Stimulated activated CD4-positive, alpha-beta T cell treated with anti-CD3 and anti-CD28 coated beads, Interleukin-2, amount 100 ng/mL, for 4 hours (primary cell): ENCODE measurements around the gene PTCD1.
A peak's percentile ranks its signal among the peaks of the same experiment; 100 is the strongest.
"Not testable (repeated sequence)": the region's sequence is repeated elsewhere in the genome, so short reads cannot be mapped to it uniquely, and the experiment has no call there.

Experiments
- DNase-seq: peaks from one replicate; pipeline ENCODE4 v3.0.0-alpha.2; 2020; ENCODE audit warnings: low read depth

Gene PTCD1

DNA sequence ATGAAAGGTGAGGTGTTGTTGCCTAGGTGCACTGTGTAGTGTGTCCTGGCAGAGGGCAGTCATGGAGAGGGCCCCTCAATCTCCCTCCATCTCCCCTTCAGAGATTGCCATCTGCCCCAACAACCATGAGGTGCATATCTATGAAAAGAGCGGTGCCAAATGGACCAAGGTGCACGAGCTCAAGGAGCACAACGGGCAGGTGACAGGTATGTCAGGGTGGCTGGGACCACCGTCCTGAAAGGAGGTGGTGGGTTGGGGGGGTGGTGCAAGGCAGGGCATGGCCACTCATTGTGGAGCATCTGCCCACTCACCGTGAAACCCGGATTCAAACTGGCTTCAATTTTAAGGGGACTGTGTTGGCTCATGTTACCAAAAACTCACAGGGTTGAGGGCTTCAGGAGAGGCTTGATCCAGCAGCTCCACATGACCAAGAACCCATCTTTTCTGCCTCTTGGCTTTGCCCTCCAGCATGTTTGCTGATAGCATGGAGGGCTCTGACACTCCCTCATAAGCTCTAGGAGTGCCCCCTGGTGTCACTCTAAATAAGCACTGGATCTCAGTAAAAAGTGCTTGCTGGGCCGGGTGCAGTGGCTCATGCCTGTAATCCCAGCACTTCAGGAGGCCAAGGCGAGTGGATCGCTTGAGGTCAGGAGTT lies 51.9 kb downstream of the PTCD1 start:
- no peak for DNase-seq

DNA sequence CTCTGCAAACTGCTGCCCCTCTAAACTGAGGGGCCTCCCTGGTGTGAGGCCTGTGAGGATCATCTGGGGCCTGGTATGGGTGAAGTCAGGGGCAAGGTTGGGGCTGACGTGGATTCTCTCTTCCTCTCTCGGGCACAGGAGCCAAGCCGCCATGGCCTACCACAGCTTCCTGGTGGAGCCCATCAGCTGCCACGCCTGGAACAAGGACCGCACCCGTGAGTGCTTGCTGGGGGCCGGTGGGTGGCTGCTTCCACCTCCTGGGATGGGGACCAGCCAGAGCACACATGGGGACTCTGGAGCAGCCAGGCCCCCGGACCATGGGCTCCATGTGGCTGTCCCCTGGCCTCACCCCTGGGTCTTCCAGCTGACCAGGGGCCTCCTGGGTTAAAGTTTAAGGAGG lies 53.0 kb downstream of the PTCD1 start:
- DNase-seq: no peak

DNA sequence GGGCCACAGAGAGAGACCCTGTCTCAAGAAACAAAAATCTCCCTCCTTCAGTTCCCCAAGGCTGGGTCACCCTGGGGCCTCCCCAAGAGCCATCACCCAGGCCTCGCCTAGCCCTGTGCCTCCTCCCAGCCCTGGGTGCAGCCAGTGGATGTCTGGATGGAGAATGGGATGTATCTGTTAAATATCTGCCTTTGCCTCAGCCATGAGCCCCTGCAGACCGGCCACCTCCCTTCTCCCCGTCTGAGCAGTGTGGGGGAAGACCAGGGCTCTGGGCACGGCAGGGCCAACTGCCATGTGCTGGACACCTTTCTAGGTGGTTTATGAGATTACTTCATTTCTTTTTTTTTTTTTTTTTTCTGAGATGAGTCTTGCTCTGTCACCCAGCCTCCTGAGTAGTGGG lies 54.1 kb downstream of the PTCD1 start:
- no peak for DNase-seq

DNA sequence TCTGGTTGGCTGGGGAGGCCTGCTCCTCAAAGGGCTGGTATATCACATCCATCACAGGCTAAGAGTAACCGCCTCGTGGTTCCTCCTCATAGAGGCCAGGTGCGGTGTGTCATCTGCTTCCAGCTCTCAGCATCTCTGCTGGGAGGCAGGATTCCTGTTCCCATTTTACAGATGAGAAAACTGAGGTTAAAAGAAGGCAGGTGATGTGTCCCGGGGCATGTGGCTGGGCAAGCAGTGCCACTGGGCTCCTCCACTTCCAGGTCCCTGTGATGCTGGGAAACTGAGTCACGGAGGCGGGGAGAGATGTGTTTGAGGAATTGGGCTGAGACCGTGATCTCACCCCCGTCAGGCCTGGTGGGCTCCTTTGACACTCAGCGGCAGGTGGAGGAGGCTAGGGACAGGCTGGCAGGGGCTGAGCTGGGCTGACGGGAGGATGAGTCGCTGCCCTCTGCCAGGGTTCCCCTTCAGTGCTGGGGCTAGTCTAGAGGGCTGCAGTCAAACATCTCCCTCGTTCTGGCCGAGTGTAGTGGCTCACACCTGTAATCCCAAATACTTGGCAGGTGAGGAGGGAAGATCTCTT lies 54.7 kb downstream of the PTCD1 start:
- DNase-seq: no peak

DNA sequence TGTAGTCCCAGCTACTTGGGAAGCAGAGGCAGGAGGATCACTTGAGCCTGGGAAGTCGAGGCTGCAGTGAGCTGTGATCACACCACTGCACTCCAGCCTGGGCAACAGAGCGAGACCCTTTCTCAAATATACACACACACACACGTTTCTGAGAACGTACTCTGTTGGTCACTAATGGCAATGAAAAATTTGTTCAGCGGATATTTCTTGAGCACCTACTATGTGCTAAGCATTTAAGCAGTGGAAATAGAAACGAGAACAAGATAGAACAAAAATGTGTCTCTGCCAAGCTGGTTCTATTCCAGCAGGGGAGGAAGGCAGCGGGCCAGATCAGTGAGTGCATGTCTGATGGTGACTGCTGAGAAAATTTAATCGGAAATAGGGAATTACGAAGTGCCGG lies 55.4 kb downstream of the PTCD1 start:
- DNase-seq: no peak

DNA sequence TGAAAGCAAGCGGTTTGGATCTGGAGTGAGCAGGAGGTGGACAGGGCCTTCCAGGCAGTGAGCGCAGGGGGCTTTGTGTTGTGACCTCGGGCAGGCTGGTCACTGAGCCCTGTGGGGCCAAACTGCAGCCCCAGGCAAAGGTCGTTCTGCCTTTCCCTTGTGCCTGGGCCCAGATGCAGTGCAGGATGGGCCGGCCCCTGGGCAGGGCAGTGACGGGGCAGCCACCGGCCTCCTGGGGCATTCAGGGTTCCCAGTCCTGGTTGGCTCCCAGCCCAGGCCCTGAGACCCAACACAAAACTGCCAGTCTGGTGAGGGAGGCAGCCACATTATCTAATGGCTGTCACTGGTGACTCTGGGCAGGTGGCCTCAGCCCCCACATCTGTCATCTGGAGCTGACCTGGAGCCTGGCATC lies 56.9 kb downstream of the PTCD1 start:
- DNase-seq: no peak

DNA sequence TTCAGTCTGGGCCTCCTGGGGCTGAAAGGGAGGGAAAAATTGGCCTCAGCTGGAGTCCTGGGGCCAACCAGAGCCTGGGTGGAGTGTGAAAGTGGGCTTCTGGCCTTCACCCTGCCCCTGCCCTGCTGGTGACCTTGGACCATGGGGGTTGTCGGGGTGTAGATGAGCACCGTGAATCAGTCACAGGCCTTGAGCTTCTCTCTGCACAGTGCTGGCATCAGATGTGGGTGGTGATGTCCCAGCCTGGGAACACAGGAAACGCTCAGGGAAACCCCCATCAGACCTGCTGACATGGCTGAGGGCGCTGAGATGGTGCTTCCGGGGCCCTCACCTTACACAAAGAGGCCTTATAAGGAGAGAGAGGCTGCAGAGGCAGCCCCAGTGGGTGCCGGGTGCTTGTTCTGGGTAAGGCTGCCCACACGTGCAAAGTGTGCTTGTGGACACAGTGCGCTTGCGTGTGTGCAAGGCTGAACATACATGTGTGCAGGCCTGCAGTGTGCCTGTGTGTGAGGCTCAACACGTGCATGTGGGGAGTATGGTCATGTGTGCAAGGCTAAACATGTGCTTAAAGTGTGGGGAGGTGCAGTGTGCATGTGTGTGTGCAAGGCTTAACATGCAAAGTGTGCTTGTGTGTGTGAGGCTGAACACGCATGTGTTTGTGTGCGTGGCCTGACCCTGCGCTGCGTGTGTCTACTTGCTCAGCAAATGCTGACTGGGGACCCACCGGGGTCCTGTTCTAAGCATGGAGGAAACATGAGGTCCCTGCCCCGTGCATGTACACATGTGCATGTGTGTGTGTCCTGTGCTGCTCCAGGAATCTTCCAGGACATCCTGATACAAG lies 57.6 kb downstream of the PTCD1 start:
- DNase-seq: peak; percentile 88

DNA sequence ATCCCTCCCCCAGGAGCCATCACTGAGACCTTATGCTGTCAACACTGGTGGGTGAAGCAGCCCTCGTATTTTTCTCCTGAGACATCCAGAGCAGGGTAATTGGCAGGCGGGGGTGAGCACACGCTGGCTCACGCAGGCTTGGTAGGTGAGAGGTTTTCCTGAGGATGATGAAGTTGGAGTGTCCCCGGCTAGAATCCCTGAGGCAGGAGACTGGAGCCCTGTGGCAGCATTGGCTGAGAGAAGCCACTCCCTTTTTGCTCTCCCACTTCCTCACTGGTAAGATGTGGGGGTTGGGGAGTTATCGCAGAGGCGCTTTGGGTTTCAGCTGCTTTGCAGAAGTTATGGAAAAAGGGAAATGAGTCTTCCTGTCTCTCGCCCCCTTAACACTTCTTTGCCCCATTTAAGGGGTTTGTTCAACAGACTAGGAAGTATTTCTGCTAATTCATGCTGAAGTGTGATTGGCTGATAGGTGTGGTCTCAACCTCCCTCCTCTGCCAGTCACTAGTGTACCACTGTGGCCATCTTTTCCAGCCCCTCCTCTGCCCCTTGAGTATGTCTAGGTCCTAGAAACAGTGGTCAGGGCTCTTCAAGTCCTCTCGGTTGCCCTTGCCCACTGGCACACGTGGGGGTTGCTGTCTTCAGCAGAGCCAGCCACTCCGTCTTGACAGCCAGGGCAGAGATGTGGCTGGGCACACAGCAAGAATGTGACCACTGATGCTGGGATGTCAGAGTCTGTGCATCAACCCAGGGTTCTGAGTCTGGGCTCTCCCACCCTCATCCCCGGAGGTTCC lies 58.4 kb downstream of the PTCD1 start:
- no peak for DNase-seq

DNA sequence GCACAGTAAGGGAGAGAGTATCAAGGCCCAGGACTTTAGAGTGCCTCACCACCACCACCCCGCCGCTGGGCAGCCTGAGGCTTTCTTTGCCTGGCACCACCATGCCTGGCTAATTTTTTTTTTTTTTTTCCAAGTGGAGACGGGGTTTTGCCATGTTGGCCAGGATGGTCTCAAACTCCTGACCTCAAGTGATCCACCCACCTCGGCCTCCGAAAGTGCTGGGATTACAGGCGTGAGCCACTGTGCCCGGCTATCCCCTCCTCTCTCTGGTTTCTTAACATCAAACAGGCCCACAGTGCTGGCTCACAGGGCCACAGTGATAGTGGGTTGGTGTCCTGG lies 58.9 kb downstream of the PTCD1 start:
- DNase-seq: not testable (repeated sequence)

DNA sequence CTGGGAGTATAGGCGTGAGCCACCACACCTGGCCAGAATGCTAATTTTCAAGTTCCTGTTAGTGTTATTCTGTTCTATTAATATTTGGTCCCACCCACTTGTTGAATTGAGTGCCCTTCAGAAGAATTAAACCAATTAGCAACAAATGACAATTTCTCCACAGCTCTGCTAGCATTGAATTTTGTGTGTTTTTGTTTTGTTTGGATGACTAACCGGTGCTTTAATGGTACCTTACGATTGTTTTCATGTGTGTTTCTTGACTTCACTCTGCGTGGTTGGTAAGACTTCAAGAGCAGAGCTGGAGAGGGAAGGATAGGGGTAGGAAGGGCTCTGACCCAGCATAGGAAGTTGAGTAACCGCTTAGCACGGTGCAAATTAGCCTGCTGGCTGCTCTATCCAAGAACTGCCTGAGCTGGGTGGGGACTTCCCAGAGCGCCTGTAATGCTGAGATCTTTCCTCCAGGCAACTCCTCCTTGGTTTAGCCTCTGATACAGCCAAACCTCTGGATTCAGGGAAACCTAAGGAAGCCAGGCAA lies 59.5 kb downstream of the PTCD1 start:
- no peak for DNase-seq

DNA sequence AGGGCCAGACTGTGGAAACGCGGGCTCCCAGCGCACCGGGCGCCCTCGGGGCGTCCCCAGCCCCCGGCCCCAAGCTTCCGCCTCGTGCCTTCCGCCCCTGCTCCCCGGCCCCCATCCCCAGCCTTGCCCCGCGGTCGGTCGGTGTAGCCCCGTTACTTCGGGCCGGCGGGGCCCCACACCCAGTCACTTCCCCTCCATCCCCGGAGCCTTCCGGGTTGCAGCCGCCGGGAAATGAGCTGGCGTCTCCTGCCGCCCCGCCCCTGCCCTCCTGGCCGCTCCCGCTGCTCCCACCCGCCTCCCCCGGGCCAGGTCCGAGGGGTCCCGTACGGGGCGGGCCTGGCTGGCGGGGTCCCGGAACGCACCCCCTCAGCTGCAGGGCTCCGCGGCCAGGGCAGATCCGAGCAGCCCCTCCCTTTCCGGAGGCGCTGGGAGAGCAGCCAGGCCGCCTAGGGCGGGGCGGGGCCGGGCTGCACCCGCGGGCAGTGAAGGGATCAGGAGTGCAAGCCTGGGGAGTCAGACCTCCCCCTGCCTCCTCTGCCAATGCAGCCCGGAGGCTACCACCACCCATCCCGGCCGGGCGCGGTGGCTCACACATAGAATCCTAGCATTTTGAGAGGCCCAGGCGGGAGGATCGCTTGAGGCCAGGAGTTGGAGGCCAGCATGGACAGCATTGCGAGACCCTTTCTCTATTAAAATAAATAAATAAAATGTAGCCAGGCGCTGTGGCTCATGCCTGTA lies 63.4 kb downstream of the PTCD1 start:
- no peak for DNase-seq

DNA sequence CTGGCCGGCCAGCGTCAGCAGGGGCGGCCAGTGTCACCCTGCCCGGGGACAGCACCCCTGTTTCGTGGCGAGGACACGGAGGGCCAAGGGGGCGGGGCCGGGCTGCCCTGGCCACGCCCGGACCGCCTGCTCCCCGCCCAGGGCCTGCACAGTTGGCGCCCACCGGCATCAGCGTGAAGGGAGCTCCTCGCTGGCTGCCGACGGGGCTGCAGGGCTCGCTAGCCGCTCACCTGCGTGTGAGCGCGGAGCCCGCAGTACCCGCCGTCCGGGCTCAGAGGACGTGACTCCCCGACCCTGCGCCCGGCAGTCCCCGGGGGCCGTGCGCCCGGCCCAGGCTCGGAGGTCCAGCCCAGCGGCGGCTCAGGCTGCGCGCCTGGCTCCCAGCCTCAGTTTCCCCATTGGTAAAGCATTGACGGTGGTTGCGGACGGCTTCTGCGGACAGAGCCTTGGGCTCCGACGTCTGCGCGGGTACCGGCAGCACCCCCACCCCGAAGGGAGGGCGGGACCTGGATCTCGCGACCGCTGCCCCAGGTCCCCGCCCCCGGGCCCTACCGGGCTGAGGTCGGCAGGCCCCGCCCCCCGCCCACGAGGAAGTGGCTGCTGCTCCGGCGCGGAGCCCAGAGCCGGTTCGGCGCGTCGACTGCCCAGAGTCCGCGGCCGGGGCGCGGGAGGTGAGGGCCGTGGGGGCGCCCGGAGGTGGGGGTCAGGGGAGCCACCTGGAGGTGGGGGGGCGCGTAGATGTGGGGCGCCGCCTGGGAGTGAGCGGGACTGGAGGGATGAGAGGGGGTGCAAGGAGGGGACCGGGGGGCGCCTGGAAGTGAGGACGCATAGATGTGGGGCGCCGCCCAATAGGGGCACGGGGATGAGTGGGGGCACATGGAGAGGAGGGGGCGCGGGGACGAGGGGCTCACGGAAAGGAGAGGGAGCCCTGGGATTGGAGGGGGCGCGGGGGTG lies 64.2 kb downstream of the PTCD1 start, which contains the start of gene ARPC1B:
ARPC1B (plus strand) TSS at position 620 of the 954 bp plus-strand sequence. CDS start 10,985 bp downstream, outside the sequence.
- peak; percentile 82 for DNase-seq

DNA sequence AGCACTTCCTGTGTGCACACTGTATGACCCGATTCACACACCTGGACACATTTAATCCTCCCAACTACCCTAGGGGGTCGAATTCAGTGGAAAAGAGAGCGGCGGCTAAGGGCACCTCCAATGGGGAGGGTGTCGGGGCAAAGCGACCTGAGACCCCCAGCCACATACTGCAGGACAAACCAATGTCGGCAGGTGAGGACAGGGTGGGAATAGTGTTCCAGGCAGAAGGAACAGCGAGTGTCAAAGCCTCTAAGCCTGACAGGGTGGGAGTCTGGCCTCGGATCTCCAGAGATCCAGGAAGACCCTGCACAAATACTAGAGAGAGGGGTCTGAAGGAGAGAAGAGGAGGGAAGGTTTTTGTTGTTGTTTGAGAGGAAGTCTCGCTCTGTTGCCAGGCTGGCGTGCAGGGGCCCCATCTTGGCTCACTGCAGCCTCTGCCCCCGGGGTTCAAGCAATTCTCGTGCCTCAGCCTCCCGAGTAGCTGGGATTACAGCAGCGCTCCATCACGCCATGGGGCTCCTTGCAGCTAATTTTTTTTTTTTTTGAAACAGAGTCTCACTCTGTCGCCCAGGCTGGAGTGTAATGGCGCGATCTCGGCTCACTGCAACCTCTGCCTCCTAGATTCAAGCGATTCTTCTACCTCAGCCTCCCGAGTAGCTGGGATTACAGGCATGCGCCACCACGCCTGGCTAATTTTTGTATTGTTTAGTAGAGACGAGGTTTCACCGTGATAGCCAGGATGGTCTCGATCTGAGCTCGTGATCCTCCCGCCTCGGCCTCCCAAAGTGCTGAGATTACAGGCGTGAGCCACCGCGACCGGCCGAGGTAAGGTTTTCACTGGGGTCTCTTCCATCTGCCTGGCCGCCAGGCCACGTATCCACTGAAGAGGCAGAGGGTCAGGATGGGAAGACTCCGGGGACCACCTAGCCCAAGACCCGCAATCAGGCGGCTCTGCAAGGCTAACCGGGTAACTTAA lies 65.2 kb downstream of the PTCD1 start:
- no peak for DNase-seq

DNA sequence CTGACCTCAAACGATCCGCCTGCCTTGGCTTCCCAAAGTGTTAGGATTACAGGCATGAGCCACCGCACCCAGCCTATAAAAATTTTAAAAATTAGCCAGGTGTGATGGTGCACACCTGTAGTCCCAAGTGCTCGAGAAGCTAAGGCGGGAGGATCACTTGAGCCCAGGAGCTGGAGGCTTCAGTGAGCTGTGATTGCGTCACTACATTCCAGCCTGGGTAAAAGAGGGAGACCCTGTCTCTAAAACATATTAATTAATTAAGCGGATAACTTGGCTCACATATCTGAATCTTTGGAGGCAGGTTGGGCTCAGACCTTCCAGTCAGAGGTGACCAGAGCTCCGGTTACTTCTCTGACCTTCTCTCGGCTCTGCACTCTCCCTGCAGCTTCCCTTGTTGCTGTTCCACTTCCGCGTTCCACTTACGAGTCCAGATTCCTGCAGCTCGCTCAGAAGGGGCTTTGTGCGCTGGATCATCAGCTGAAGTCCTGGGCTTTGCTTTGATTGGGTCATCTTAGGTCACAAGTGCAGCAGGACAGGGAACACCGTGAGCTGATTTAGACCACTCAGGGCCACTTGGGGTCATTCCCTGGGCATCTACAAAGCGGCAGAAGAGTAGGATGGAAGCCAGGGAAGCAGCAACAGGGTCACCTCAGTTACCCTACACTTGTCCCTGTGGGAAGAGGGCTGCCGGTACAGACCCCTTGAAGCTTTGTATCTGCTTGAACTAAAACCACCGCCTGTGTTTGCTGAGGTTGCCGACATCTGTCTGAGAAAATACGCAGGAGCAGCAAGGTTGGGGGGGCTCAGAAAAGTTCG lies 66.1 kb downstream of the PTCD1 start:
- DNase-seq: no peak

DNA sequence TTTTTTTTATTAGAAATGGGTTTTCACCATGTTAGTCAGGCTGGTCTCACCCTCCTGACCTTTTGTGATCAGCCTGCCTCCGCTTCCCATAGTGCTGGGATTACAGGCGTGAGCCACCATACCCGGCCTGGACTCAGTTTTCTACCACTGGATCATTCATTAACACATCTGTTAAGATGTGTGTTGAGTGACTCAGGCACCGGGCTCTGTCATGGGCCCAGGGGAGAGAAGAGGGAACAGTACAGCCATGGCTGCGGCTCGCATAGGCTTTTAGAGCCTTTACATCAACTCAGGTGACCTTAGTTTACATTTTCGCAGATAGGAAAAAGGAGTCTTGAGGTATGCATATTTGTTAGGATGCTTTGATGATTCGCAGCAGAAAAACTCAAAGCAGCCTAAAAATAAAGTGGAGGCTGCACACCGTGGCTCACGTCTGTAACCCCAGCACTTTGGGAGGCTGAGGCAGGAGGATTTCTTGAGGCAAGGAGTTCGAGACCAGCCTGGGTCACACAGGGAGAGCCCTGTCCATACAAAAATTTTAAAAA lies 67.2 kb downstream of the PTCD1 start:
- no peak for DNase-seq

DNA sequence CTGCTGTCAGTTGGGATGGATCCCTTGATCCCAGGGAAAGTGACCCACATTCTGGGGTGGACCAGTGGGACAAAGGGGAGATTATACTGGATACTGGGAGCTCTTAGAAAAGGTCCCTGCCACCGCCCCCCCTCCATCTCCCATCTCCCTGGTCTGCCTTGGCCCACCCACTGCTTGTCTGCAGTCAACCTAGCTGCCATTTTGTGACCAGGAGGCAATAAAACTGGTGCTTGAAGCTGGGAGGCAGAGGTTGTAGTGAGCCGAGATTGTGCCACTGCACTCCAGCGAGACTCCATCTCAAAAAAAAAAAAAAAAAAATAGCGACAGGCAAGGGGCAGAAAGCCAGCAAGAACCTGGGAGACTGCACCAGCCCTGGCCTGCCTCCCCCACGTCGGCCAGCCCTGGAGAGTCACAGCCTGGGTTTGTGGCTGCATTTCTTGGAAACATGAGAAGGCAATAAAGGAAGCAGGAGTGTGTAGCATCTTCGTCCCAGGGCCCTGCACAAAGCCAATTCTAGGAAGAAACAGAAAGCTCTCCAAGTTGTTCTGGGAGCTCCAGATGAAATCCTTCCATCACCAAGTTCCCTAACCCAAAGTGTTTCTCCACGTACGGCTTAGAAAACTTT lies 68.7 kb downstream of the PTCD1 start:
- DNase-seq: no peak

DNA sequence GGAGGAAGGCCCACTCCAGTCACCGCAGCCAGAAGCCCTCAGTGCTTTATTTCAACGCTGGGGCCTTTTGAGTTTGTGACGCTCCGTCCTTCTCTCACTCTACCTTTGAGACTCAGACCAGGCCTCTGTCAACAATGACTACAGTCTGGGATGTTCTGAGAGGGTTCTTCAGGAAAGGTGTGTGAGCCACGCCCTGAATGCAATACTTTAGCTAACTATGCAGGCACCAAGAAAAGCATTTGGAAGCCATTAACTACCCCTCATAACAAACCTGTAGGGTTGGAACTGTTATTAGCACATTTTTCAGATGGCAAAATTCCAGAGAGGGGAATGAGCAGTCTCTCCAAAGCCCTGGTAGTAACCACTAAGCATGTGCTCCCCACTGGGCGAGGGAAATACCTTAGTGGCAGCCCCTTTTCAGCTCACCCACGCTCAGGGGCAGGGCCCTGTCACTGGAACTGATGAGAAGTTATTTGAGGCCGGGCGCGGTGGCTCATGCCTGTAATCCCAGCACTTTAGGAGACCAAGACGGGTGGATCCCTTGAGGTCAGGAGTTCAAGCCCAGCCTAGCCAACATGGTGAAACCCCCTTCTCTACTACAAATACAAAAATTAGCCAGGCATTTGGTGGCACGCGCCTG lies 69.7 kb downstream of the PTCD1 start:
- no peak for DNase-seq
